CD4-positive, alpha-beta T cell treated with Interleukin-10 for 1 hour (primary cell): Measurements from ENCODE around the gene TMEM25.
"Not testable (repeated sequence)": the region's sequence is repeated elsewhere in the genome, so short reads cannot be mapped to it uniquely, and the experiment has no call there.

Experiments
- DNase-seq: peaks from one replicate; pipeline ENCODE4 v3.0.0-alpha.2; 2020

Gene TMEM25

GRCh38 chr11:118532852-118533768 lies 2.1 kb downstream of the TMEM25 start:
- no peak for DNase-seq

- no peak for DNase-seq
These were observed 3.1 kb downstream of the TMEM25 start for GRCh38 chr11:118533769-118534729.

GRCh38 chr11:118535261-118535660 lies 4.3 kb downstream of the TMEM25 start:
- DNase-seq: no peak

GRCh38 chr11:118536726-118537125 lies 5.7 kb downstream of the TMEM25 start:
- no peak for DNase-seq

GRCh38 chr11:118537409-118537980 lies 6.5 kb downstream of the TMEM25 start:
- DNase-seq: no peak

GRCh38 chr11:118544010-118544646 lies 13.1 kb downstream of the TMEM25 start:
- no peak for DNase-seq

GRCh38 chr11:118544647-118545010 lies 13.6 kb downstream of the TMEM25 start:
- DNase-seq: no peak

- DNase-seq: no peak
These were observed 14.5 kb downstream of the TMEM25 start for GRCh38 chr11:118545533-118545932.

GRCh38 chr11:118547132-118547531 lies 16.1 kb downstream of the TMEM25 start:
- DNase-seq: no peak

GRCh38 chr11:118552341-118552740 lies 21.3 kb downstream of the TMEM25 start:
- no peak for DNase-seq

- no peak for DNase-seq
These were observed 29.8 kb downstream of the TMEM25 start for GRCh38 chr11:118560806-118561205.

- DNase-seq: no peak
These were observed 34.1 kb downstream of the TMEM25 start for GRCh38 chr11:118565051-118565450.

GRCh38 chr11:118569670-118570069 lies 38.7 kb downstream of the TMEM25 start:
- DNase-seq: no peak

GRCh38 chr11:118570787-118571186 lies 39.8 kb downstream of the TMEM25 start:
- no peak for DNase-seq

- not testable (repeated sequence) for DNase-seq
These were observed 40.7 kb downstream of the TMEM25 start for GRCh38 chr11:118571701-118572060.

- peak; percentile 86 for DNase-seq
These were observed 41.3 kb downstream of the TMEM25 start, which contains the start of gene ARCN1 for GRCh38 chr11:118572061-118572980. ARCN1 (plus strand) TSS chr11:118572409; CDS start chr11:118572548, 139 bp downstream.

GRCh38 chr11:118572981-118573550 lies 42.1 kb downstream of the TMEM25 start:
- peak; percentile 61 for DNase-seq

GRCh38 chr11:118574636-118575035 lies 43.6 kb downstream of the TMEM25 start:
- DNase-seq: no peak

- DNase-seq: not testable (repeated sequence)
These were observed 47.0 kb downstream of the TMEM25 start for GRCh38 chr11:118577995-118578394.

- no peak for DNase-seq
These were observed 50.1 kb downstream of the TMEM25 start for GRCh38 chr11:118581057-118581456.
